A549 (cell line): ENCODE data around the gene DDX60. TPM values are rescaled to one million over a fixed set of nuclear protein-coding genes. Genes with fewer than 3 reads are reported as not detected.

Source experiments
- ATAC-seq, 2 experiments: fragments of 200-7000 bp in 1 of 2; fragments of >200 bp in 1 of 2; cut with Nextera tagmentation in 1 of 2; cut with Tn5 transposase in 1 of 2; 3 replicates each; pipeline versions ENCODE4 v1.8.0 to v1.9.1; 2018 to 2020; ENCODE audit warnings: mild to moderate bottlenecking in 1 of 2, moderate library complexity in 1 of 2
- CTCF ChIA-PET: fragments of 300-600 bp; sonication (Branson Sonifier 250); formaldehyde crosslinking; extraction: SDS; loops from one replicate; lab custom pipeline; 2021; ENCODE audit warnings: antibody characterized with exemption, inconsistent platforms; lab: Yijun Ruan, JAX
- POLR2A ChIA-PET: fragments of 350-600 bp; formaldehyde crosslinking; extraction: SDS; loops from one replicate; lab custom pipeline; 2021; ENCODE audit warnings: antibody characterized with exemption, inconsistent platforms; lab: Yijun Ruan, JAX
- DNase-seq, 2 experiments: peaks; one replicate each; pipeline versions ENCODE4 v3.0.0 to v3.0.0-alpha.2; 2011 to 2016; ENCODE audit warnings: low read depth in 1 of 2, low spot score in 1 of 2
- FAIRE-seq: peaks from 2 replicates; lab custom pipeline; 2011; peaks lifted over from hg19 to GRCh38; lab: Jason Lieb, UNC
- H3K27ac ChIP-seq, 2 experiments: fragments of >200 bp; sonication (Bioruptor Twin); formaldehyde crosslinking; 3 replicates each; pipeline ENCODE4 v1.5.1; 2016 to 2017
- H3K4me1 ChIP-seq: fragments of >200 bp; sonication (Bioruptor Twin); formaldehyde crosslinking; 3 replicates; pipeline ENCODE4 v1.6.1; 2016
- H3K4me2 ChIP-seq: fragments of >200 bp; sonication (Bioruptor Twin); formaldehyde crosslinking; 3 replicates; pipeline ENCODE4 v1.6.1; 2016
- H3K4me3 ChIP-seq: fragments of >200 bp; sonication (Bioruptor Twin); formaldehyde crosslinking; 3 replicates; pipeline ENCODE4 v1.5.1; 2016
- H3K9me3 ChIP-seq: fragments of >200 bp; sonication (Bioruptor Twin); formaldehyde crosslinking; 3 replicates; pipeline ENCODE4 v1.6.1; 2016
- BHLHE40 ChIP-seq: IDR thresholded peaks from 2 replicates; pipeline ENCODE4 v1.6.1; 2012; ENCODE audit warnings: low read depth, low read length, inconsistent platforms
- CHD4 ChIP-seq: fragments of 200-600 bp; sonication (generic); IDR thresholded peaks from 2 replicates; pipeline ENCODE4 v1.6.1; 2016; ENCODE audit warnings: antibody characterized with exemption, mild to moderate bottlenecking, borderline replicate concordance
- ESRRA ChIP-seq: fragments of 150-350 bp; IDR thresholded peaks from 2 replicates; pipeline ENCODE4 v1.6.1; 2014; ENCODE audit warnings: mild to moderate bottlenecking, low read length, borderline replicate concordance
- FOXS1 ChIP-seq: fragments of 250-450 bp; sonication (Bioruptor Pico); IDR thresholded peaks from 2 replicates; pipeline ENCODE4 v1.5.0; 2020; ENCODE audit warnings: mild to moderate bottlenecking, moderate library complexity
- GATA3 ChIP-seq: IDR thresholded peaks from 2 replicates; pipeline ENCODE4 v1.6.1; 2012; ENCODE audit warnings: borderline replicate concordance
- HOXA7 ChIP-seq: fragments of 250-450 bp; sonication (Bioruptor Pico); IDR thresholded peaks from 2 replicates; pipeline ENCODE4 v1.5.0; 2020; ENCODE audit warnings: mild to moderate bottlenecking, moderate library complexity
- NR3C1 ChIP-seq: fragments of >200 bp; sonication (Bioruptor Twin); formaldehyde crosslinking; IDR thresholded peaks from 3 replicates; pipeline ENCODE4 v1.6.1; 2017
- PHF8 ChIP-seq: fragments of 200-600 bp; sonication (generic); IDR thresholded peaks from 2 replicates; pipeline ENCODE4 v1.6.1; 2016; ENCODE audit warnings: low read depth, mild to moderate bottlenecking, antibody characterized with exemption, moderate library complexity, borderline replicate concordance
- POLR2AphosphoS2 ChIP-seq: conservative IDR thresholded peaks from 2 replicates; pipeline ENCODE4 v1.6.1; 2012; ENCODE audit warnings: low read length, improper control_type of control experiment, inconsistent platforms
- RFX5 ChIP-seq: fragments of 450-650 bp; IDR thresholded peaks from 2 replicates; pipeline ENCODE4 v1.7.1; 2014; ENCODE audit warnings: antibody characterized with exemption, mild to moderate bottlenecking, moderate library complexity
- RNF2 ChIP-seq: fragments of 200-600 bp; sonication (generic); IDR thresholded peaks from 2 replicates; pipeline ENCODE4 v1.6.1; 2016; ENCODE audit warnings: low read depth, mild to moderate bottlenecking, antibody characterized with exemption, moderate library complexity, borderline replicate concordance
- TP53 ChIP-seq: fragments of 250-450 bp; sonication (Bioruptor Pico); IDR thresholded peaks from 2 replicates; pipeline ENCODE4 v1.5.0; 2021; ENCODE audit warnings: mild to moderate bottlenecking, moderate library complexity
- ZFP36 ChIP-seq: fragments of 450-650 bp; IDR thresholded peaks from 2 replicates; pipeline ENCODE4 v1.6.1; 2014; ENCODE audit warnings: borderline replicate concordance; ENCODE audit not compliant: partially characterized antibody
- WGBS: methylation state at CpG from one replicate; pipeline ENCODE4 v1.1.6; 2017; ENCODE audit errors: missing lambda C conversion rate; 5-methylcytosine and 5-hydroxymethylcytosine counted together
- polyA plus RNA-seq, 4 experiments: library from polyadenylated mRNA; depleted of rRNA in 3 of 4; stranded (reverse); fragments of >200 nt; fragmentation: RNase III in 1 of 4; extraction: RNeasy Plus Mini Kit Qiagen cat#74134 plus additional on column Dnase treatment in 1 of 4; gene quantifications; 2 replicates in 3 of 4; 3 replicates in 1 of 4; pipeline ENCODE4 v1.2.3, GENCODE V29; 2011 to 2017
- TF ChIP-seq, protein P1 (sequence below): fragments of >200 bp; sonication (Bioruptor Twin); formaldehyde crosslinking; IDR thresholded peaks from 3 replicates; pipeline ENCODE4 v1.5.1; 2016
- TF ChIP-seq, protein P2 (sequence below): fragments of >200 bp; sonication (Bioruptor Twin); formaldehyde crosslinking; IDR thresholded peaks from 2 replicates; pipeline ENCODE4 v1.6.1; 2016
- TF ChIP-seq, protein P3 (sequence below): fragments of >200 bp; sonication (Bioruptor Twin); formaldehyde crosslinking; IDR thresholded peaks from 3 replicates; pipeline ENCODE4 v1.6.1; 2016
- TF ChIP-seq, protein P4 (sequence below): IDR thresholded peaks from 2 replicates; pipeline ENCODE4 v1.6.1; 2012; ENCODE audit warnings: low read depth, borderline replicate concordance
- TF ChIP-seq, protein P5 (sequence below): fragments of 250-450 bp; sonication (Bioruptor Pico); IDR thresholded peaks from 2 replicates; pipeline ENCODE4 v1.5.0; 2020; ENCODE audit warnings: low read depth, mild to moderate bottlenecking, moderate library complexity
- TF ChIP-seq, protein P6 (sequence below): fragments of 450-650 bp; IDR thresholded peaks from 2 replicates; pipeline ENCODE4 v1.6.1; 2014; ENCODE audit warnings: antibody characterized with exemption

The DDX60 gene
- polyA plus RNA-seq, 2 of the 4 experiments (the other 2 are of a cell fraction): 1.6 to 4.4 TPM

DNA sequence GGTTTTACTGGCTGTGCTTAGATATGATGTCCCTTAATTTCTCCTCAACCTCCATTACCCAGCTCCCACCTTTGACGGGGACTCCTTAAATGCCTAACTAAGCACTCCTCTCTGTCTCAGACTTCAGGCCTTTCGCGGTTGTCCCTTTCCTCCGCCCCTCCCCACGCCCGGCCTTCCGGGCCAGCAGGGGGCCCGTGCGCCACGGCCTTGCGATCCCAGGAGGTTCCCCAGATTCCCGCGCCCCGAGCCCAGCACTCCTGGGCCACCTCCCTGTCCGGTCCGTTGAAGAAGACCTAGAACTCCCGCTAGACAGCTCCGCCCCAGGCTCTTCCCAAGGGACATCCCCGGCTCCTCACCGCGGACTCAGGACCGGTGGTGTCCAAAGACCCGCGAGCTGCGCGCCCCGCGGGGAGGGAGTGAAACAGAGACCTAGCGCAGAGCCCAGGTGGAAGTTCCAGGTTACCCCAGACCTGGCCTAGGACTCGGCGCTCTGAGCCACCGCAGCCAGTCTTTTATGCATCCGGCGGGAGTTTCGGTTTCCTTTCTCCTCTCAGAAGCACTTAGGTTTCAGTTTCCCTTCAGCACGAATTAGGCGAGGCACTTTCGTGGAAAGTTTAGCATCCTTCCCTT is at the start of gene DDX60 (continued):
- TF ChIP-seq ESRRA (no peak), FOXS1 (CRISPR knock-in tag) (no peak), HOXA7 (CRISPR knock-in tag) (no peak), RFX5 (no peak), GATA3 (no peak)
- TF ChIP-seq, protein P1, sequence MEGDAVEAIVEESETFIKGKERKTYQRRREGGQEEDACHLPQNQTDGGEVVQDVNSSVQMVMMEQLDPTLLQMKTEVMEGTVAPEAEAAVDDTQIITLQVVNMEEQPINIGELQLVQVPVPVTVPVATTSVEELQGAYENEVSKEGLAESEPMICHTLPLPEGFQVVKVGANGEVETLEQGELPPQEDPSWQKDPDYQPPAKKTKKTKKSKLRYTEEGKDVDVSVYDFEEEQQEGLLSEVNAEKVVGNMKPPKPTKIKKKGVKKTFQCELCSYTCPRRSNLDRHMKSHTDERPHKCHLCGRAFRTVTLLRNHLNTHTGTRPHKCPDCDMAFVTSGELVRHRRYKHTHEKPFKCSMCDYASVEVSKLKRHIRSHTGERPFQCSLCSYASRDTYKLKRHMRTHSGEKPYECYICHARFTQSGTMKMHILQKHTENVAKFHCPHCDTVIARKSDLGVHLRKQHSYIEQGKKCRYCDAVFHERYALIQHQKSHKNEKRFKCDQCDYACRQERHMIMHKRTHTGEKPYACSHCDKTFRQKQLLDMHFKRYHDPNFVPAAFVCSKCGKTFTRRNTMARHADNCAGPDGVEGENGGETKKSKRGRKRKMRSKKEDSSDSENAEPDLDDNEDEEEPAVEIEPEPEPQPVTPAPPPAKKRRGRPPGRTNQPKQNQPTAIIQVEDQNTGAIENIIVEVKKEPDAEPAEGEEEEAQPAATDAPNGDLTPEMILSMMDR: peak; percentile 22; the same call in 2 of the 3 replicates
- TF ChIP-seq, protein P2, sequence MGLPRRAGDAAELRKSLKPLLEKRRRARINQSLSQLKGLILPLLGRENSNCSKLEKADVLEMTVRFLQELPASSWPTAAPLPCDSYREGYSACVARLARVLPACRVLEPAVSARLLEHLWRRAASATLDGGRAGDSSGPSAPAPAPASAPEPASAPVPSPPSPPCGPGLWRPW: no peak
- TF ChIP-seq, protein P3, sequence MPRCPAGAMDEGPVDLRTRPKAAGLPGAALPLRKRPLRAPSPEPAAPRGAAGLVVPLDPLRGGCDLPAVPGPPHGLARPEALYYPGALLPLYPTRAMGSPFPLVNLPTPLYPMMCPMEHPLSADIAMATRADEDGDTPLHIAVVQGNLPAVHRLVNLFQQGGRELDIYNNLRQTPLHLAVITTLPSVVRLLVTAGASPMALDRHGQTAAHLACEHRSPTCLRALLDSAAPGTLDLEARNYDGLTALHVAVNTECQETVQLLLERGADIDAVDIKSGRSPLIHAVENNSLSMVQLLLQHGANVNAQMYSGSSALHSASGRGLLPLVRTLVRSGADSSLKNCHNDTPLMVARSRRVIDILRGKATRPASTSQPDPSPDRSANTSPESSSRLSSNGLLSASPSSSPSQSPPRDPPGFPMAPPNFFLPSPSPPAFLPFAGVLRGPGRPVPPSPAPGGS: no peak
- TF ChIP-seq, protein P4, sequence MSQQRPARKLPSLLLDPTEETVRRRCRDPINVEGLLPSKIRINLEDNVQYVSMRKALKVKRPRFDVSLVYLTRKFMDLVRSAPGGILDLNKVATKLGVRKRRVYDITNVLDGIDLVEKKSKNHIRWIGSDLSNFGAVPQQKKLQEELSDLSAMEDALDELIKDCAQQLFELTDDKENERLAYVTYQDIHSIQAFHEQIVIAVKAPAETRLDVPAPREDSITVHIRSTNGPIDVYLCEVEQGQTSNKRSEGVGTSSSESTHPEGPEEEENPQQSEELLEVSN: peak; percentile 55; the same call in 1 of the 2 replicates

DNA sequence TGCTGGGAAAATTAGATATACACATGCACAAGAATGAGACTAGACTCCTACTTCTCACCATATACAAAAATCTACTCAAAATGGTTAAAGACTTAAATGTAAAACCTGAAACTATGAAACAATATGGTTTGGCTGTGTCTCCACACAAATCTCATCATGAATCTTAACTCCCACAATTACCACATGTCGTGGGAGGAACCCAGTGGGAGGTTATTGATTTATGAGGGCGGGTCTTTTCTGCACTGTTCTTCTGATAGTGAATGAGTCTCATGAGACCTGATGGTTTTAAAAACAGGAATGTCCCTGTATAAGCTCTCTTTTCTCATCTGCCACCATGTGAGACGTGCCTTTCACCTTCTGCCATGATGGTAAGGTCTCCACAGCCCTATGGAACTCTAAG is 48.5 kb upstream of the DDX60 start:
- Histone ChIP-seq H3K4me3 (no peak overlapping the region), H3K9me3 (no peaks in the 10 kb centered on the region), H3K4me1 (no peaks in the 10 kb centered on the region), H3K27ac (no peak overlapping the region), H3K4me2 (no peak overlapping the region)
- no peak for ATAC-seq
- no peak for DNase-seq
- ChIA-PET POLR2A (no interaction called here), CTCF (no interaction called here)
- no peak for TF ChIP-seq PHF8
- no peak for TF ChIP-seq CHD4
- no peak for TF ChIP-seq POLR2AphosphoS2
- no peak for TF ChIP-seq BHLHE40
- TF ChIP-seq RNF2: no peak
- TF ChIP-seq, protein P5, sequence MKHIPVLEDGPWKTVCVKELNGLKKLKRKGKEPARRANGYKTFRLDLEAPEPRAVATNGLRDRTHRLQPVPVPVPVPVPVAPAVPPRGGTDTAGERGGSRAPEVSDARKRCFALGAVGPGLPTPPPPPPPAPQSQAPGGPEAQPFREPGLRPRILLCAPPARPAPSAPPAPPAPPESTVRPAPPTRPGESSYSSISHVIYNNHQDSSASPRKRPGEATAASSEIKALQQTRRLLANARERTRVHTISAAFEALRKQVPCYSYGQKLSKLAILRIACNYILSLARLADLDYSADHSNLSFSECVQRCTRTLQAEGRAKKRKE (CRISPR knock-in tag): no peak
- TF ChIP-seq ZFP36: no peak
- TF ChIP-seq HOXA7 (CRISPR knock-in tag): no peak
- FAIRE-seq: no peak
- 92% methylated on average over 3 of the region's 3 CpGs for WGBS

DNA sequence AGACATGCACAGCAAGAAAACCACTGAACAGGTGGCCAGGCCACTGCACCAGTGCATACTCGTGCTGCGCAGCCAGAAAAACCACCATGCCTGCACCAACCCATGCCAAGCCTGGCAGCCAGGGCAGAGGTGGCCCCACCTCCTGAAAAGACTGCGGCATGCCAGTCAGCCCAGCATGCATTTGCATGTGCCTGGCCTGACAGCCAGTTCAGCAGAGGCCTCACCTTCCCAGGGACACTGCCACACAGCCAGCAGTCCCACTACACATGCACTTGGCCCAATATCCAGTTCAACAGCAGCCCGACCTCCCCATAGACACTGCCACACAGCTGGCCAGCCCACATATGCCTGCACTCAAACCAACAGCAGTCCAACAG is 43.5 kb upstream of the DDX60 start:
- WGBS: 44% methylated on average over 2 of the region's 4 CpGs
- CTCF ChIA-PET: no interaction called here
- Histone ChIP-seq H3K9me3 (no peaks in the 10 kb centered on the region), H3K4me3 (no peak overlapping the region), H3K4me1 (no peaks in the 10 kb centered on the region), H3K4me2 (no peak overlapping the region), H3K27ac (no peak overlapping the region)
- POLR2A ChIA-PET: no interaction called here
- DNase-seq (no peak), FAIRE-seq (no peak), ATAC-seq (no peak)
- no peak for TF ChIP-seq TP53 (CRISPR knock-in tag)
- TF ChIP-seq, protein P6, sequence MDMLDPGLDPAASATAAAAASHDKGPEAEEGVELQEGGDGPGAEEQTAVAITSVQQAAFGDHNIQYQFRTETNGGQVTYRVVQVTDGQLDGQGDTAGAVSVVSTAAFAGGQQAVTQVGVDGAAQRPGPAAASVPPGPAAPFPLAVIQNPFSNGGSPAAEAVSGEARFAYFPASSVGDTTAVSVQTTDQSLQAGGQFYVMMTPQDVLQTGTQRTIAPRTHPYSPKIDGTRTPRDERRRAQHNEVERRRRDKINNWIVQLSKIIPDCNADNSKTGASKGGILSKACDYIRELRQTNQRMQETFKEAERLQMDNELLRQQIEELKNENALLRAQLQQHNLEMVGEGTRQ: no peak
- TF ChIP-seq NR3C1: no peak
